Natural killer cell (primary cell): ENCODE measurements around the gene ZNF532. TPM values are rescaled to one million over a fixed set of nuclear protein-coding genes. Genes with fewer than 3 reads are reported as not detected.

Experiments used
- ATAC-seq, 3 donors: fragments of 150-1000 bp in 2 of 3; fragments of 200-7000 bp in 1 of 3; cut with Tn5 transposase; 1 replicate in 1 of 3; 2 replicates in 2 of 3; pipeline ENCODE4 v1.10.0; 2021; ENCODE audit warnings: mild to moderate bottlenecking in 2 of 3, moderate library complexity in 2 of 3
- DNase-seq, 2 donors: peaks; one replicate each; pipeline versions ENCODE4 v3.0.0 to v3.0.0-alpha.2; 2013 to 2021; ENCODE audit warnings: mixed read lengths in 1 of 2
- H3K27ac ChIP-seq: one replicate; pipeline ENCODE4 v1.5.1; 2013; ENCODE audit warnings: mild to moderate bottlenecking, low read length
- H3K27me3 ChIP-seq: one replicate; pipeline ENCODE4 v1.6.1; 2013; ENCODE audit warnings: low read length; ENCODE audit not compliant: control insufficient read depth, insufficient read depth
- H3K36me3 ChIP-seq: one replicate; pipeline ENCODE4 v1.6.1; 2013; ENCODE audit warnings: low read length; ENCODE audit not compliant: control insufficient read depth, insufficient read depth
- H3K4me1 ChIP-seq: one replicate; pipeline ENCODE4 v1.6.1; 2013; ENCODE audit warnings: low read length; ENCODE audit not compliant: control insufficient read depth, insufficient read depth
- H3K4me3 ChIP-seq: one replicate; pipeline ENCODE4 v1.5.1; 2013; ENCODE audit warnings: low read length
- H3K9me3 ChIP-seq: one replicate; pipeline ENCODE4 v1.6.1; 2013; ENCODE audit warnings: low read length; ENCODE audit not compliant: control insufficient read depth, insufficient read depth
- H3K27ac Mint-ChIP-seq, 2 donors: one replicate each; pipeline ENCODE4 v1.8.0; 2022; ENCODE audit warnings: mild to moderate bottlenecking in 2 of 2, mixed read lengths in 2 of 2, moderate library complexity in 1 of 2
- H3K27me3 Mint-ChIP-seq, 2 donors: one replicate each; pipeline ENCODE4 v1.8.0; 2022; ENCODE audit warnings: low read depth in 2 of 2, mixed read lengths in 2 of 2
- H3K36me3 Mint-ChIP-seq: one replicate; pipeline ENCODE4 v1.8.0; 2022; ENCODE audit warnings: mixed read lengths
- H3K4me1 Mint-ChIP-seq, 2 donors: one replicate each; pipeline ENCODE4 v1.8.0; 2022; ENCODE audit warnings: mixed read lengths in 2 of 2
- H3K4me3 Mint-ChIP-seq: one replicate; pipeline ENCODE4 v1.8.0; 2022; ENCODE audit warnings: mild to moderate bottlenecking, moderate library complexity, mixed read lengths
- H3K9me3 Mint-ChIP-seq, 2 donors: one replicate each; pipeline ENCODE4 v1.8.0; 2022; ENCODE audit warnings: mixed read lengths in 2 of 2
- WGBS: methylation state at CpG from one replicate; pipeline ENCODE4 v1.1.7; 2013; ENCODE audit warnings: missing lambda C conversion rate; ENCODE audit not compliant: insufficient coverage; 5-methylcytosine and 5-hydroxymethylcytosine counted together
- intact Hi-C: fragments of 100-400 bp; cut with micrococcal nuclease; formaldehyde crosslinking; loops from one replicate; pipeline ENCODE4 v1.14.2; 2022
- total RNA-seq, 4 donors: library from RNA; stranded (reverse); fragments of 120-200 nt in 1 of 4; gene quantifications; one replicate each; pipeline versions ENCODE4 v1.2.3 to v1.2.4, GENCODE V29; 2013 to 2022
- TF ChIP-seq, protein P1 (sequence below): fragments of 200-600 bp; IDR thresholded peaks from one replicate; pipeline ENCODE4 v1.8.0; 2022; ENCODE audit warnings: antibody characterized with exemption

ZNF532 gene
- total RNA-seq, 3 donors from 2014 or later (not counting 1 experiment from before 2014, with no cell fraction given) = 4.8 to 28.5 (median 6.1) TPM

DNA sequence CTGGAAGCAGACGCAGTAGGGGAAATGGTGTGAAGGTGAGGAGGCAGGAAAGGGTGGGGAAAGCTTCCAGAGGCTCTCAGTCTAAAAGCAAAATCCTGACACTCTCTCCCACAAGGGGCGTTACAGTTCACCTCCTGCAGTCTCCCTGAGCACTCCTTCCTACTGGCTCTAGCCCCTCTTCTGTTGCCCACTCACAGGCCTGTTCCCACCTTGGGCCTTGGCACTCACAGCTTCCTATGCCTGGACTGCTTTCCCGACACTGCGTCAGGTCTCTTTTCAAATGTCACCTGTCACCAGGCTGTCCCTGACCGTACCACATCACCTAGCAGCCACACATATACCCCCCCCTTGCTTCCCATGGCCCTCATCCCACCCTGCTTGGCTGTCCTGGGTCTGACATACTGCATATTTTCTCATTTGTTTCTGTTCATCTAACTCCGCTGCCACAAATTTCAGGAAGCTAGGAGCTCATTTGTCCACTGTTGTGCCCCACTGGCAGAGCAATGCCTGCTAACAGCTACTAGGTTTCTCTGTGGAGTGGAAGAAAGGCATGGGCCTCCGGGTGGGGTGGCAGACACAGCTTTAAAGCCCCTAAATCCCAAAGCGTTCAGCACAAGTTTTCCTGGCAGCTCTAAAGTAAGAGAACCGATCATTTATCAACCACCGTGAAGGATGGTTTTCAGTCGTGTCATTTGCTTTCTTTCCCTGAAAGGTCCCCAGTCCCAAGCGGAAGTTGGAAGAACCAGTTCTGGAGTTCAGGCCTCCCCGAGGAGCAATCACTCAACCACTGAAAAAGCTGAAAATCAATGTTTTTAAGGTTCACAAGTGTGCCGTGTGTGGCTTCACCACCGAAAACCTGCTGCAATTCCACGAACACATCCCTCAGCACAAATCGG is 118.8 kb downstream of the ZNF532 start:
- DNase-seq (no peak), ATAC-seq (no peak)
- Histone ChIP-seq H3K27ac (no peak overlapping the region), H3K9me3 (no peaks in the 10 kb centered on the region), H3K4me1 (no peaks in the 10 kb centered on the region), H3K27me3 (no peaks in the 10 kb centered on the region), H3K4me3 (no peak overlapping the region), H3K36me3 (peaks cover 2% of the 10 kb centered on the region)
- WGBS = 91% methylated on average over 17 of the region's 17 CpGs
- H3K4me3 Mint-ChIP-seq = no peak overlapping the region
- no peaks in the 10 kb centered on the region for H3K9me3 Mint-ChIP-seq
- H3K4me1 Mint-ChIP-seq = no peaks in the 10 kb centered on the region
- no peaks in the 10 kb centered on the region for H3K36me3 Mint-ChIP-seq
- intact Hi-C loops = no loop called here
- TF ChIP-seq, protein P1, sequence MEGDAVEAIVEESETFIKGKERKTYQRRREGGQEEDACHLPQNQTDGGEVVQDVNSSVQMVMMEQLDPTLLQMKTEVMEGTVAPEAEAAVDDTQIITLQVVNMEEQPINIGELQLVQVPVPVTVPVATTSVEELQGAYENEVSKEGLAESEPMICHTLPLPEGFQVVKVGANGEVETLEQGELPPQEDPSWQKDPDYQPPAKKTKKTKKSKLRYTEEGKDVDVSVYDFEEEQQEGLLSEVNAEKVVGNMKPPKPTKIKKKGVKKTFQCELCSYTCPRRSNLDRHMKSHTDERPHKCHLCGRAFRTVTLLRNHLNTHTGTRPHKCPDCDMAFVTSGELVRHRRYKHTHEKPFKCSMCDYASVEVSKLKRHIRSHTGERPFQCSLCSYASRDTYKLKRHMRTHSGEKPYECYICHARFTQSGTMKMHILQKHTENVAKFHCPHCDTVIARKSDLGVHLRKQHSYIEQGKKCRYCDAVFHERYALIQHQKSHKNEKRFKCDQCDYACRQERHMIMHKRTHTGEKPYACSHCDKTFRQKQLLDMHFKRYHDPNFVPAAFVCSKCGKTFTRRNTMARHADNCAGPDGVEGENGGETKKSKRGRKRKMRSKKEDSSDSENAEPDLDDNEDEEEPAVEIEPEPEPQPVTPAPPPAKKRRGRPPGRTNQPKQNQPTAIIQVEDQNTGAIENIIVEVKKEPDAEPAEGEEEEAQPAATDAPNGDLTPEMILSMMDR = no peak
- H3K27me3 Mint-ChIP-seq = no peaks in the 10 kb centered on the region
- no peak overlapping the region for H3K27ac Mint-ChIP-seq

DNA sequence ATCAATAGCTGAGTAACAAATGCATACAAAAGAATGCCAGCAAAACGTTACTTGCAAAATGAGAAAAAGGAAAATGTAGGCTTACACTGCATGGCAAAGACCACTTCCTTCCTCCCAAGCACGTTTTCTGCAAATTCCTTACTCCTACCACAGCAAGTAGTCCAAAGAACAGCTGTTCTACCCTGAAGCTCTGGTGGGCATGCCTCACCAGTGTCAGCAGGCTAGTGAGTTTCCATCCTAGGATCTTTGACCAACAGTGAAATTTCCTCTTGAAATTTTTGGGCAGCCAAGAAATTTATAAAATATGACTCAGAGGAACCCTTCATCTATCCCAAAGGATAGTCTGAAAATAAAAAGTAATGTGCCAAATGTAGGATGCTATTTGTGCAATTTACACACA is 123.9 kb downstream of the ZNF532 start:
- Mint-ChIP-seq H3K36me3 (no peaks in the 10 kb centered on the region), H3K27me3 (peaks cover 7 to 8% of the 10 kb centered on the region in 2 donors)

GRCh38 chr18:58989184-58989759 is 124.6 kb downstream of the ZNF532 start:
- no peak overlapping the region for H3K27ac ChIP-seq
- Mint-ChIP-seq H3K36me3 (no peaks in the 10 kb centered on the region), H3K9me3 (peaks cover 3 to 5% of the 10 kb centered on the region in 2 donors), H3K4me3 (no peak overlapping the region), H3K27me3 (peaks cover 7 to 8% of the 10 kb centered on the region in 2 donors), H3K4me1 (no peaks in the 10 kb centered on the region), H3K27ac (no peak overlapping the region)
- no peaks in the 10 kb centered on the region for H3K27me3 ChIP-seq
- H3K4me3 ChIP-seq = no peak overlapping the region
- no peaks in the 10 kb centered on the region for H3K9me3 ChIP-seq
- H3K36me3 ChIP-seq = no peaks in the 10 kb centered on the region
- TF ChIP-seq, protein P1 = no peak
- WGBS = 100% methylated on average over 1 of the region's 2 CpGs
- H3K4me1 ChIP-seq = no peaks in the 10 kb centered on the region
- intact Hi-C loops = no loop called here
- ATAC-seq (no peak), DNase-seq (no peak)

More for the DNA sequence above, 123.9 kb downstream of the ZNF532 start:
- TF ChIP-seq, protein P1 = no peak
- H3K4me3 Mint-ChIP-seq = no peak overlapping the region
- intact Hi-C loops = no loop called here
- peaks cover 3 to 5% of the 10 kb centered on the region in 2 donors for H3K9me3 Mint-ChIP-seq
- no peaks in the 10 kb centered on the region for H3K4me1 Mint-ChIP-seq
- no peak for ATAC-seq
- H3K4me3 ChIP-seq = no peak overlapping the region
- WGBS = 12% methylated on average over 2 of the region's 2 CpGs
- DNase-seq = no peak
- no peak overlapping the region for H3K27ac ChIP-seq
- no peaks in the 10 kb centered on the region for H3K9me3 ChIP-seq
- no peaks in the 10 kb centered on the region for H3K4me1 ChIP-seq
- no peaks in the 10 kb centered on the region for H3K36me3 ChIP-seq
- no peaks in the 10 kb centered on the region for H3K27me3 ChIP-seq
- H3K27ac Mint-ChIP-seq = no peak overlapping the region
